SK-N-SH treated with all-trans-retinoic acid at 6 μM for 48 hours (cell line): ENCODE results near the gene BIRC5.

Experiments used
- ATAC-seq: fragments of 200-7000 bp; cut with Tn5 transposase; 3 replicates; pipeline ENCODE4 v1.9.1; 2020; ENCODE audit warnings: mild to moderate bottlenecking, moderate library complexity
- ARNTL ChIP-seq: fragments of 450-650 bp; formaldehyde crosslinking; IDR thresholded peaks from 2 replicates; pipeline ENCODE4 v1.5.0; 2020; ENCODE audit warnings: low read depth, mild to moderate bottlenecking, moderate library complexity, borderline replicate concordance
- BACH2 ChIP-seq: fragments of 250-450 bp; sonication (Bioruptor Pico); IDR thresholded peaks from 2 replicates; pipeline ENCODE4 v1.9.0; 2021; ENCODE audit warnings: mild to moderate bottlenecking, borderline replicate concordance
- CREB5 ChIP-seq: fragments of 250-450 bp; sonication (Bioruptor Pico); IDR thresholded peaks from 2 replicates; pipeline ENCODE4 v1.5.1; 2020; ENCODE audit warnings: low read depth, mild to moderate bottlenecking, moderate library complexity
- CSDC2 ChIP-seq: fragments of 250-450 bp; sonication (Bioruptor Pico); IDR thresholded peaks from 2 replicates; pipeline ENCODE4 v1.5.0; 2020; ENCODE audit warnings: mild to moderate bottlenecking, moderate library complexity
- CSRNP3 ChIP-seq: fragments of 250-450 bp; sonication (Bioruptor Pico); IDR thresholded peaks from 2 replicates; pipeline ENCODE4 v1.5.1; 2021; ENCODE audit warnings: mild to moderate bottlenecking, moderate library complexity
- ESRRG ChIP-seq: fragments of 250-450 bp; sonication (Bioruptor Pico); IDR thresholded peaks from 2 replicates; pipeline ENCODE4 v1.6.1; 2021; ENCODE audit warnings: mild to moderate bottlenecking
- GLIS3 ChIP-seq: fragments of 250-450 bp; sonication (Bioruptor Pico); IDR thresholded peaks from 2 replicates; pipeline ENCODE4 v1.5.0; 2020; ENCODE audit warnings: mild to moderate bottlenecking, moderate library complexity
- ISL1 ChIP-seq: fragments of 250-450 bp; sonication (Bioruptor Pico); IDR thresholded peaks from 2 replicates; pipeline ENCODE4 v2.1.2; 2022; ENCODE audit warnings: mild to moderate bottlenecking, moderate library complexity
- OSR1 ChIP-seq: fragments of 250-450 bp; sonication (Bioruptor Pico); IDR thresholded peaks from 2 replicates; pipeline ENCODE4 v1.8.0; 2022; ENCODE audit warnings: moderate library complexity, mild to moderate bottlenecking, inconsistent platforms
- PATZ1 ChIP-seq: fragments of 250-450 bp; sonication (Bioruptor Pico); IDR thresholded peaks from 2 replicates; pipeline ENCODE4 v1.8.0; 2020; ENCODE audit warnings: mild to moderate bottlenecking, moderate library complexity, borderline replicate concordance
- PPARA ChIP-seq: fragments of 250-450 bp; sonication (Bioruptor Pico); IDR thresholded peaks from 2 replicates; pipeline ENCODE4 v1.5.0; 2020; ENCODE audit warnings: mild to moderate bottlenecking, borderline replicate concordance
- RARB ChIP-seq: fragments of 250-450 bp; sonication (Bioruptor Pico); IDR thresholded peaks from 2 replicates; pipeline ENCODE4 v1.8.0; 2021; ENCODE audit warnings: mild to moderate bottlenecking, moderate library complexity
- SNAI2 ChIP-seq: fragments of 250-450 bp; sonication (Bioruptor Pico); IDR thresholded peaks from 2 replicates; pipeline ENCODE4 v1.5.0; 2020; ENCODE audit warnings: mild to moderate bottlenecking, moderate library complexity
- TCF4 ChIP-seq: fragments of 250-450 bp; sonication (Bioruptor Pico); IDR thresholded peaks from 2 replicates; pipeline ENCODE4 v1.8.0; 2021; ENCODE audit warnings: mild to moderate bottlenecking, moderate library complexity, borderline replicate concordance
- TOX ChIP-seq: fragments of 250-450 bp; sonication (Bioruptor Pico); IDR thresholded peaks from 2 replicates; pipeline ENCODE4 v1.8.0; 2021; ENCODE audit warnings: mild to moderate bottlenecking, moderate library complexity, borderline replicate concordance
- ZC3H10 ChIP-seq: fragments of 250-450 bp; sonication (Bioruptor Pico); IDR thresholded peaks from 2 replicates; pipeline ENCODE4 v1.5.1; 2021; ENCODE audit warnings: mild to moderate bottlenecking, moderate library complexity
- ZFP3 ChIP-seq: fragments of 250-450 bp; sonication (Bioruptor Pico); IDR thresholded peaks from 2 replicates; pipeline ENCODE4 v1.5.0; 2020; ENCODE audit warnings: mild to moderate bottlenecking, moderate library complexity
- ZFP30 ChIP-seq: fragments of 450-650 bp; formaldehyde crosslinking; IDR thresholded peaks from 2 replicates; pipeline ENCODE4 v1.5.0; 2022; ENCODE audit warnings: mild to moderate bottlenecking, moderate library complexity
- ZNF565 ChIP-seq: fragments of 450-650 bp; formaldehyde crosslinking; conservative IDR thresholded peaks from 2 replicates; pipeline ENCODE4 v1.5.0; 2020; ENCODE audit warnings: low read depth, mild to moderate bottlenecking, moderate library complexity
- ZNF70 ChIP-seq: fragments of 450-650 bp; formaldehyde crosslinking; IDR thresholded peaks from 2 replicates; pipeline ENCODE4 v1.5.0; 2020; ENCODE audit warnings: mild to moderate bottlenecking, moderate library complexity
- ZNF8 ChIP-seq: fragments of 450-650 bp; formaldehyde crosslinking; IDR thresholded peaks from 2 replicates; pipeline ENCODE4 v1.5.0; 2020; ENCODE audit warnings: mild to moderate bottlenecking, moderate library complexity
- TF ChIP-seq, protein P1 (sequence below): fragments of 250-450 bp; sonication (Bioruptor Pico); IDR thresholded peaks from 2 replicates; pipeline ENCODE4 v1.5.0; 2020; ENCODE audit warnings: mild to moderate bottlenecking, moderate library complexity
- TF ChIP-seq, protein P2 (sequence below): fragments of 250-450 bp; sonication (Bioruptor Pico); IDR thresholded peaks from 2 replicates; pipeline ENCODE4 v1.8.0; 2021; ENCODE audit warnings: low read depth, mild to moderate bottlenecking, moderate library complexity, borderline replicate concordance

BIRC5 gene

GRCh38 chr17:78253946-78254672 lies 40.1 kb downstream of the BIRC5 start:
- TF ChIP-seq RARB (CRISPR knock-in tag) (no peak), PPARA (no peak), CSRNP3 (CRISPR knock-in tag) (no peak), ZNF70 (0 out of 2 replicates have a peak, but pooled peaks have one; percentile 36), TOX (CRISPR knock-in tag) (no peak), ZNF8 (0 out of 2 replicates have a peak, but pooled peaks have one; percentile 30), ZNF565 (CRISPR knock-in tag) (no peak), ZC3H10 (CRISPR knock-in tag) (no peak), SNAI2 (no peak), ARNTL (CRISPR knock-in tag) (no peak), TCF4 (CRISPR knock-in tag) (no peak), ZFP30 (CRISPR knock-in tag) (0 out of 2 replicates have a peak, but pooled peaks have one; percentile 7), ZFP3 (CRISPR knock-in tag) (0 out of 2 replicates have a peak, but pooled peaks have one; percentile 36), ESRRG (CRISPR knock-in tag) (no peak), ISL1 (CRISPR knock-in tag) (no peak), BACH2 (CRISPR knock-in tag) (no peak), CSDC2 (CRISPR knock-in tag) (peak; percentile 24; the same call in 1 of the 2 replicates), CREB5 (no peak), PATZ1 (CRISPR knock-in tag) (no peak; the same call in 1 of the 2 replicates), OSR1 (no peak), GLIS3 (CRISPR knock-in tag) (no peak)
- TF ChIP-seq, protein P1, sequence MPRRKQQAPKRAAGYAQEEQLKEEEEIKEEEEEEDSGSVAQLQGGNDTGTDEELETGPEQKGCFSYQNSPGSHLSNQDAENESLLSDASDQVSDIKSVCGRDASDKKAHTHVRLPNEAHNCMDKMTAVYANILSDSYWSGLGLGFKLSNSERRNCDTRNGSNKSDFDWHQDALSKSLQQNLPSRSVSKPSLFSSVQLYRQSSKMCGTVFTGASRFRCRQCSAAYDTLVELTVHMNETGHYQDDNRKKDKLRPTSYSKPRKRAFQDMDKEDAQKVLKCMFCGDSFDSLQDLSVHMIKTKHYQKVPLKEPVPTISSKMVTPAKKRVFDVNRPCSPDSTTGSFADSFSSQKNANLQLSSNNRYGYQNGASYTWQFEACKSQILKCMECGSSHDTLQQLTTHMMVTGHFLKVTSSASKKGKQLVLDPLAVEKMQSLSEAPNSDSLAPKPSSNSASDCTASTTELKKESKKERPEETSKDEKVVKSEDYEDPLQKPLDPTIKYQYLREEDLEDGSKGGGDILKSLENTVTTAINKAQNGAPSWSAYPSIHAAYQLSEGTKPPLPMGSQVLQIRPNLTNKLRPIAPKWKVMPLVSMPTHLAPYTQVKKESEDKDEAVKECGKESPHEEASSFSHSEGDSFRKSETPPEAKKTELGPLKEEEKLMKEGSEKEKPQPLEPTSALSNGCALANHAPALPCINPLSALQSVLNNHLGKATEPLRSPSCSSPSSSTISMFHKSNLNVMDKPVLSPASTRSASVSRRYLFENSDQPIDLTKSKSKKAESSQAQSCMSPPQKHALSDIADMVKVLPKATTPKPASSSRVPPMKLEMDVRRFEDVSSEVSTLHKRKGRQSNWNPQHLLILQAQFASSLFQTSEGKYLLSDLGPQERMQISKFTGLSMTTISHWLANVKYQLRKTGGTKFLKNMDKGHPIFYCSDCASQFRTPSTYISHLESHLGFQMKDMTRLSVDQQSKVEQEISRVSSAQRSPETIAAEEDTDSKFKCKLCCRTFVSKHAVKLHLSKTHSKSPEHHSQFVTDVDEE (CRISPR knock-in tag) = peak; percentile 82
- TF ChIP-seq, protein P2, sequence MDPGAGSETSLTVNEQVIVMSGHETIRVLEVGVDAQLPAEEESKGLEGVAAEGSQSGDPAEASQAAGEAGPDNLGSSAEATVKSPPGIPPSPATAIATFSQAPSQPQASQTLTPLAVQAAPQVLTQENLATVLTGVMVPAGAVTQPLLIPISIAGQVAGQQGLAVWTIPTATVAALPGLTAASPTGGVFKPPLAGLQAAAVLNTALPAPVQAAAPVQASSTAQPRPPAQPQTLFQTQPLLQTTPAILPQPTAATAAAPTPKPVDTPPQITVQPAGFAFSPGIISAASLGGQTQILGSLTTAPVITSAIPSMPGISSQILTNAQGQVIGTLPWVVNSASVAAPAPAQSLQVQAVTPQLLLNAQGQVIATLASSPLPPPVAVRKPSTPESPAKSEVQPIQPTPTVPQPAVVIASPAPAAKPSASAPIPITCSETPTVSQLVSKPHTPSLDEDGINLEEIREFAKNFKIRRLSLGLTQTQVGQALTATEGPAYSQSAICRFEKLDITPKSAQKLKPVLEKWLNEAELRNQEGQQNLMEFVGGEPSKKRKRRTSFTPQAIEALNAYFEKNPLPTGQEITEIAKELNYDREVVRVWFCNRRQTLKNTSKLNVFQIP (CRISPR knock-in tag) = no peak
- peak; percentile 79 for ATAC-seq

GRCh38 chr17:78255029-78255656 lies 41.1 kb downstream of the BIRC5 start:
- no peak for ATAC-seq
- TF ChIP-seq RARB (CRISPR knock-in tag) (no peak), SNAI2 (no peak), ZNF70 (no peak), TCF4 (CRISPR knock-in tag) (no peak), ZC3H10 (CRISPR knock-in tag) (no peak), ZFP30 (CRISPR knock-in tag) (no peak), BACH2 (CRISPR knock-in tag) (no peak), OSR1 (no peak), GLIS3 (CRISPR knock-in tag) (no peak), ISL1 (CRISPR knock-in tag) (no peak)
- TF ChIP-seq, protein P1 (CRISPR knock-in tag) = no peak
